Stimulated activated CD4-positive, alpha-beta T cell treated with anti-CD3 and anti-CD28 coated beads, Interleukin-4, amount 100 ng/mL, for 24 hours (primary cell): ENCODE data around the gene AP2B1.
"Not testable (repeated sequence)": the region's sequence is repeated elsewhere in the genome, so short reads cannot be mapped to it uniquely, and the experiment has no call there.

ENCODE experiments used
- DNase-seq: peaks from one replicate; pipeline ENCODE4 v3.0.0-alpha.2; 2020

Gene AP2B1

GRCh38 chr17:35577830-35578196, 9.3 kb upstream of the AP2B1 start:
- DNase-seq: no peak

- DNase-seq: peak; percentile 90
These were observed 8.8 kb upstream of the AP2B1 start, which contains the start of gene PEX12 for GRCh38 chr17:35578197-35578928. PEX12 (minus strand) TSS chr17:35578571; CDS start chr17:35578021, 550 bp downstream.

- no peak for DNase-seq
These were observed 8.1 kb upstream of the AP2B1 start for GRCh38 chr17:35578929-35579432.

GRCh38 chr17:35584061-35584460, 3.1 kb upstream of the AP2B1 start:
- DNase-seq: no peak

- peak; percentile 6 for DNase-seq
These were observed 501 bp upstream of the AP2B1 start for GRCh38 chr17:35586569-35587073.

GRCh38 chr17:35588196-35588920, 1.2 kb downstream of the AP2B1 start:
- peak; percentile 14 for DNase-seq

DNA sequence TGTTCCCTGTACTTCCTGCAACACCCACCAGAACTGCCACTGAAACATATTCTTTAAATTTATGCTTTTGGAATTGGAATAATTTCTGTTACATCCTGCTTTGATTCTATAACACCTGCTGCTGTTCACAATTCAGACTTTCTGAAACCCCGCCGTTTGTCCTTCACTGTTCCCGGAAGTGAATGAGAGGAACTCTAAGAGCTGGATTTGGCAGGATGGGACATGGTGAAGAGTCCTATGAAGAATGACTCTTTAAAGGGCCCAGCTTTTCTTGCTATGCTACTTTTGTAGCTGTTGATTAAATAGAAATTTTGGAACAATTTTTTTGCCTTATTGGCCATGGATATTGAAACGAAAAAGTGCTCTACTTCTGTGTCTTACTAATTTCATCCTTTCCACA, 8.9 kb downstream of the AP2B1 start:
- DNase-seq: no peak

DNA sequence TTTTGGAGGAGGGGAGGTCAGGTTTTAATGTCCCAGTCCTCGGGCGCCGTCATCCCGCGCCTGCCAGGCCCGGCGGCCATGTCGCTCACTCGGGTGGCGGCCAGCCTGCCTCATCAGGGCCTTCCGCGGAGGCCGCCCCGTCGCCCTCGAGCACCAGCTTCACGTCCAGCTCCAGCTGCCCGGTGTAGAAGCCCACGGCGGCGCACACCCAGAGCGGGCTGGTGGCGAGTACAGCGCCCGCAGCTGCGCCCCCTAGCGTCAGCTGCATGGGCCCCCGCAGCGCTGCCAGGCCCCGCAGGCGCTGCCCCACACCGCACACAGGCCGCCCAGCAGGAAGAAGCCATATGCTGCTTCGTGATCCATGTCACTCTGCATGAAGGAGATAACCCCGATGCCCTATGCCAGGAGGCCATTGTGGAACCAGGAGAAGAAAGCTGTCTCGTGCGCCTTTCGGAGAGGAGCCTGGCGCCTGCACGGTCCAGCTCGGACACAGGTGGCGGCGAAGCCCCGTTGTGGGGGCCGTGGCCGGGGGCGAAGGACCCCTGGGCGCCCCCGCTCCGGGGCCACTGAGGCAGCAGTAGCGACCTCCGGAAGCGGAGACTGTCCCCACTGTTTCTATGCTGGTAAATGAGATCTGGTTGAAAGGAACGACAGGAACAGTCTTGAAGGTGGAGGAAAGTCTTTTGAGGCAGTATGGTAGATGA, 9.6 kb downstream of the AP2B1 start:
- no peak for DNase-seq

DNA sequence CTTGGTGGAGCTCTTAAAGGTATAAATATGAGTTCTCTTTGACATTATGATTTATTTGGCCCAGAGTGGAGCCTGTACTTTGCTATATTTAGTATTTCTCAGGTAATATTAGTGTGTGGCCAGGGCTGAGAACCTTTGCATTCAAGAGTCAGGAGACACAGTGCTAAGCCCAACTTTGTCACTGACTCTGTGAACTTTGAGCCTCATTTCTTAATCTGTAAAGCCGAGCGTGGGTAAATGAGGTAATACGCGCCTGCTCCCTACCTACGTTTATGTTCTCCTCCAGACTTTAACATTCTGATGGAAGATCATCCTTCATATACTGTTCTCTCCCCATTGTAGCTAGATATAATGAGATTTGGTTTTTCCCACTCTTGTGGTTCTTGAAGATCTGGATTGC, 10.5 kb downstream of the AP2B1 start:
- DNase-seq: no peak

GRCh38 chr17:35603674-35604073, 16.6 kb downstream of the AP2B1 start:
- DNase-seq: no peak

DNA sequence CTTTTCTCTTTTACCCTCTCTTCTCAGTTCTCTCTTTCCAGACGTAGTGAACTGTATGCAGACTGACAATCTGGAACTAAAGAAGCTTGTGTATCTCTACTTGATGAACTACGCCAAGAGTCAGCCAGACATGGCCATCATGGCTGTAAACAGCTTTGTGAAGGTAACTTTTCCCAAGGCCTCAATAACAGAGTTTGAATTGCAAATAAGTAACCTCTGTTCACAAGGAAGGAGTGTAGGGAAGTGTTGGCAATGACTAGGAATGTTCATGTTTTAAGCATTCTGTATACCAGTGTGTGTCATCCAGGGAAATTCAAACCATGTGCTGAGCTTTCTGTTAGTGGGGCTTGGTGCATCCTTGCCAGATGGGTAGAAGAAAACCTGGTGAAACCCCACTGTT, 18.6 kb downstream of the AP2B1 start:
- DNase-seq: no peak

- no peak for DNase-seq
These were observed 20.2 kb downstream of the AP2B1 start for GRCh38 chr17:35607239-35607847.

DNA sequence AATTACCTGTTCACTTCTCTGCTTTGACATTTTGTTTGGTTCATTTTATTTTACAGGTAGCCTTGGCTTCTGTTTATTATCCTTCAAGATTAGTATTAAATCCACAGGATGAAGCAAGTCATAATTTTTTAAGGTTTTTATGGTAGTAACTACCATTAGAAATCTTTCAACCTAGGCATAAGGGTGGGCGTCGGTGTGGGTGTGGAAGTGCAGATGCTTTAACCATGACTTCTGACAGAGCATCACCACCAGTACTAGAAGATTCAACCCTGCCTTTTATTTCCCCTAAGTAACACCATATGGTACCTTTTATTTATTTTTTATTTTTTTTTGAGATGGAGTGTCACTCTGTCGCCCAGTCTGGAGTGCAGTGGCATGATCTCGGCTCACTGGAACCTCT, 22.7 kb downstream of the AP2B1 start:
- no peak for DNase-seq

GRCh38 chr17:35610746-35611145, 23.6 kb downstream of the AP2B1 start:
- not testable (repeated sequence) for DNase-seq

GRCh38 chr17:35612924-35613521, 25.9 kb downstream of the AP2B1 start:
- peak; percentile 30 for DNase-seq

- no peak for DNase-seq
These were observed 27.7 kb downstream of the AP2B1 start for GRCh38 chr17:35614810-35615209.

DNA sequence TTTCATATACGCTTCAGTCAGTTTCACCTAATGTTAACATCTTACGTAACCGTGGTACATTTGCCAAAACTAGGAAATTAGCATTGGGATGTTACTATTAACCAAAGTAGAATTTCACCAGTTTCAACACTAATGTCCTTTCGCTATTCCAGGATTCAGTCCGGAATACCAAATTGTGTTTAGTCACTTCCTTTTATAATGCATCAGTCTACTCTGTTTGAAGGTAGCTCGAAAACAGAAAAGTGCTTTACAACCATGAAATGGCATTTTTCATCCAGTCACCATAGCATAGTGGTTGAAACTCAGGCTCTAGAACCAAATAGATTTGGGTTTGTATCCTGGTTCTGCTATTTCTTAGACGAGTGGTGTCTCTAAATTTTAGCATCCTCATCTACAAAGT, 29.4 kb downstream of the AP2B1 start:
- no peak for DNase-seq

GRCh38 chr17:35617505-35617904, 30.4 kb downstream of the AP2B1 start:
- no peak for DNase-seq

GRCh38 chr17:35618628-35619027, 31.5 kb downstream of the AP2B1 start:
- no peak for DNase-seq

- DNase-seq: no peak
These were observed 34.6 kb downstream of the AP2B1 start for GRCh38 chr17:35621768-35622167.

DNA sequence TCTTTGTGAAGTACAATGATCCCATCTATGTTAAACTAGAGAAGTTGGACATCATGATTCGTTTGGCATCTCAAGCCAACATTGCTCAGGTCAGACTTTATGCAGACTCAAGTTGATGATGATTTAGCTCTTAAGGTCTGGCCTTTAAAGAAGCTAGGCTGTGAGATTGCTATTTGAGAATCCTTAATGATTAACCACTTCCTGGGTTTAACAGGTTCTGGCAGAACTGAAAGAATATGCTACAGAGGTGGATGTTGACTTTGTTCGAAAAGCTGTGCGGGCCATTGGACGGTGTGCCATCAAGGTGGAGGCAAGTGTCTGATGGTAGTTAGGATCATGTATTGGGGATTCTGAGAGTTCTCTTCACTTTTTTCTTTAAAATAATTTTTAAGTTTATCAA, 40.3 kb downstream of the AP2B1 start:
- no peak for DNase-seq

DNA sequence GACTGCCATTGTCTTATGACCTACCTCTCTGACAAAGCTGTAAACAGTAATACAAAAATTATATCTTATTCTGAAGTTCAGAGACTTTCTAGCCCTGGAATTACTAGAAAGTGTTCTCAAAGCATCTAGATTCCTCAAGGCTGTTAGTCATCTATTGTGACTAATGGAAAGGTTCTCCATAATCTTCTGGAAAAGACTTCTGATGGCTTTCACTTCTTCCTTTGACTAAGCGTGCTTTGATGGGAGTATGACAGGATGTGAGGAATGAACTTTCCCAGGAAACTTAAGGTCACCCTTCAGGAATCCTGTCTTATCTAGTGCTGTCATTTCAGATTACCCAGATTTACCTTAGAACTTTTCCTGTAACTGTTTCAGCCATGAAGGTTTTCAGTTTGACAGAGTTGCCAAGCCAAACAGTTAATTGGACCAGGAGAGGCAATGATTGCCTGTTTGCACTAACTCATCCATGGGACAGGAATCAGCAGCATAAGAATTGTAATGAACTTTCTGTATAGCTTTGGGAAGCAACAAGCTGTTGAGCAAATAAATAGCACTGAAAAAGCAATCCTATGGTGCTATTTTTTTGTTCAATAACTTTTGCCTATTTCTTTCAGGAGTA, 43.5 kb downstream of the AP2B1 start:
- no peak for DNase-seq
